Measurements from ENCODE around the gene ZNF500.
"Not testable (repeated sequence)": the region's sequence is repeated elsewhere in the genome, so short reads cannot be mapped to it uniquely, and the experiment has no call there.

Gene ZNF500

DNA sequence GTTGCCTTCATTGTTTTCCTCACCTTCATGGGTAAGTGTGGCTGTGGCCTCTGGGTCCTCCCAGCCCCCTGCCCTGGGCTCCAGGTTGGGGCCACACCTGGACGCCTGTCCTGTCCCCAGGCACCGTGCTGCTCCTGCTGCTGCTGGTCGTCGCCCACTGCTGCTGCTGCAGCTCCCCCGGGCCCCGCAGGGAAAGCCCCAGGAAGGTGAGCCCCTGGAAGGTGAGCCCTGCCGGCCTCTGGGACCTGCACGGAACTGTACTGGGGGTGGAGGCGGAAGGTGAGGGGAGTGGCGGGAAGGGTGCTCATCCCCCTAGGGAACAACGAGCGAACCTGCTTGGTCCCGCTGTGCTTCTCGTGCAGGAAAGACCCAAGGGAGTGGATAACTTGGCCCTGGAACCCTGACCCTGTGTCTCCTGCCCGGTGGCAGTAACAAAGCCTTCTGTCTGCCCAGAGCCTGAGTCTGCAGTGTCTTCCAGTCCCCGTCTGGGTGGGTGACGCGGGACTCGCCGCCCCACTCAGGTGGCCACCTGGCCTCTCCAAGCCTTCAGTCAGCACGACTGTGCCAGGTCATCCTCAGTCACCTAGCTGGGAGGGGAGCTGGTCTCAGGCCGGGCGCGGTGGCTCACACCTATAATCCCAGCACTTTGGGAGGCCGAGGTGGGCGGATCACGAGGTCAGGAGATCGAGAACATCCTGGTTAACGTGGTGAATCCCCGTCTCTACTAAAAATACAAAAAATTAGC is 29.0 kb upstream of the ZNF500 start:
- no peak for DNase-seq

DNA sequence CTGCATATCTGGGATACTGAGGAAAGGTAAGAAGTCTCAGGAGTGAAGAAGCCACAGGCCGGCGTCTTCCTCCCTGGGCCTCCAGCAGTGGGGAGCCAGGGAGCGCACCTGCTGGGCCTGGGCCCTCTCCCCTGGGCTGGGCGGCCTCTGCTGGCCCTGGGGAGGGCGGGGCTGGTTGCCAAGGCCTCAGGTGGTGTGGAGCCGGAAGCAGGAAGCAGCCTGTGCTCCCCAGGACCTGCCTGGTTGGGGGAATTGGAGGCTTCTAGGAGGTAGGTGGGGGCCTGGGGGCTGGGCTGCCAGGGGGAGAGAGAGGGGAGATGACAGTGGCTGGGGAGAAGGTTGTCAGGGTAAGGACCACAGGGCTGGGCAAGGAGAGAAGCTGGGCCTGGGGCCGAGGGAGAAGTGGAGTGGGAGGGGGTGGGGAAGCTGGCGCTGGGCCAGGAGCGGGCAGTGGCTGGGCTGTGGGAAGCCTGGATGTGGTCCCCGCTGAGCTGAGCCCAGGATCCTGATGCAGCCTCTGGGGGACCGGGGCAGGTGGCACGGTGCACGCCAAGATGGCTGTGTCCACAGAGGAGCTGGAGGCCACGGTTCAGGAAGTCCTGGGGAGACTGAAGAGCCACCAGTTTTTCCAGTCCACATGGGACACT is 28.3 kb upstream of the ZNF500 start, which contains the start of gene SMIM22:
Gene SMIM22, plus strand, starts transcription at position 189 of the 647 bp plus-strand sequence. Its CDS starts 366 bp downstream, at position 555.
- no peak for DNase-seq

DNA sequence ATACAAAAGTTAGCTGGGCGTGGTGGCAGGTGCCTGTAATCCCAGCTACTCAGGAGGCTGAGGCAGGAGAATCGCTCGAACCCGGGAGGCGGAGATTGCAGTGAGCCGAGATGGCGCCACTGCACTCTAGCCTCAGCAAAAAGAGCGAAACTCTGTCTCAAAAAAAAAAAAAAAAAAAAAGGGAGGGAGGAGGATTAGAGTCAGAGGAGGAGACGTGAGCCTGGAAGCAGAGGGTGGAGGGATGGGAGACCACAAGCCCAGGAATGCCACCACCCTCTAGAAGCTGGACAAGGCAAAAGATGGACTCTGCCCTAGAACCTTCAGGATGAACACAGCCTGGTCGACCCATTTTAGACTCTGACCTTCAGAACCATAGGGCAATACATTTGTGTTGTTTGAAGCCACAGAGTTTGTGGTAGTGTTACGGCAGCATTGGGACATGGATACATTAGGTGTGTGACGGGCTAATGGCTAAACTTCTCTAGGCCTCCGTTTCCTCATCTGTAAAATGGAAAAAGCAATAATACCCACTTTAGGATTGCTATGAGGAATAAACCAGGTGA is 26.1 kb upstream of the ZNF500 start:
- no peak for DNase-seq

- DNase-seq, result peak; percentile 33 to 44 (median 39)
Observed at GRCh38 chr16:4790871-4791270, 23.9 kb upstream of the ZNF500 start.

DNA sequence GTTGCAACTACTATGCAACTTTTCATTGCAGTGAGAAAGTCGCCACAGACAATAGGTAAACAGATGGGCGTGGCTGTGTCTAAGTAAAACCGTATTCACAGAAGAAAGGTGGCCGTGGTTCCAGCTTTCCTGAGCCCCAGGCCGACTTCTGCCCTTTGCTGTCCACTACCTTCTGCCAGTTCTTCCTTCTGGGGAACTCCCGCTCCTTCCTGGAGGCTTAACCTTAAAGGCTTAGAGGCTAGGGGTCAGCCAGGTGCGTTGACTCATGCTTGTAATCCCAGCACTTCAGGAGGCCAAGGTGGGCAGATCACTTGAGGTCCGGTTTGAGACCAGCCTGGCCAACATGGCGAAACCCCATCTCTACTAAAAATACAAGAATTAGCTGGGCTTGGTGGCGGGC is 23.3 kb upstream of the ZNF500 start:
- no peak for DNase-seq

GRCh38 chr16:4788910-4789309 is 21.9 kb upstream of the ZNF500 start:
- no peak for DNase-seq

DNA sequence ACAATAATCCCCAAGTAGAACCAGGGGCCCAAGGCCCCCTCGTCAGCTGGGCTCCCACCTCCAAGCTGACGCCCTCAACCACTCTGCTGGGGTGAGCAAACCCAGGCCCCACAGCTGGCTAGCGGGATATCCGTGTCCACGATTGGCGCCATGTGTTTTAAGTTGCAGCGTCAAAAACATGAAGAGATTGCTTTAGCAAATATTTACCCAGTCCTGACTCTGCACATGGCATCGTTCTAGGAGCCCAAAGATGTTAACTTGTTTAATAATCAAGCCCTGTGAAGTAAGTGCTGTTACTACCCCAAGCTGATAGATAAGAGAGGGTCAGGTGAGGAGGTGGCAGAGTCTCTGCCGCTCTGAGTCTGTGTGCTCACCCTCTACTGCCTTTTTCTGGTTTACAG is 21.5 kb upstream of the ZNF500 start:
- DNase-seq, result no peak

DNA sequence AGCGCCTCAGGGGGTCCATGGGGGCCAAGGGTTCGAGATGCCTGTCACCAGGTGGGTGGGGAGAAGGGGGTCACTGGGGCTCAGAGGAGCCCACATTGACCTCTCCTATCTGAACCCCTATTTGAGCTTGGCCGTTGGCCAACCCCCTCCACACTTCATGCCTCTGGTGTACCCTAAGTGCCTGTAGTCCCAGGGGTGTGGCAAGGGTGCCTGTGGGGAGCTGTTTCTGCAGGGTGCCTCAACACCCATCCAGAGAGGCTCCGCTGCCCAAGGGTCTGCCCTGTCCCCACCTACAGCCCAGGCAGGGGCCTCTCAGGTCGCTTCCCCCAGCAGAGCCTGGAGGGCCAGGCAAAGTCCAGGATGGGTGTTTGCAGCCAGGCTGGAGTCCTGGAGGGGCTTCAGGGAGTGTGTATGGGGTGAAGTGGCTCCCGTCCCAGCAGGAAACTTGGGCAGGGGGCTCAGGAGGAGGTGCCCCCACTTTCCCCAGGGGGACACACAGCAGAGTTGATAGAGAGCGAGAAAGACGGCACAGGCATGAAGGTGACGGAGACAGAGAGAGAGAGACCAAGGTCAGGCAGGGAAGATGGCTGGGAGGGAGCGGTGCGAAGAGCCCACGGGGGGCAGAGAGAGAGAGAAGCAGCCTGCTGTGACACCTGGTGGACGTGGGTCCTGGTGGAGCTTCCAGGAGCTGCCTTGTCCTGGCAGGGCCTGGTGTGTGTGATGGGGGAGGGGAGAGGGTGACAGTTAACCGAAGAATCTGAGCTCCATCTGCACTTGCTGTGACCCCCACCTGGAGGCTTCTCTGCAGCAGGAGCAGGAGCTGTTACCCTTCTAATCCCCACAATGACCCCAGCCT is 20.9 kb upstream of the ZNF500 start, which contains the start of gene SEPTIN12:
Gene SEPTIN12, minus strand, starts transcription at position 719 of the 856 bp plus-strand sequence. Its CDS starts 700 bp downstream, at position 19.
- no peak for DNase-seq

- no peak for DNase-seq
Observed at GRCh38 chr16:4787068-4787467, 20.1 kb upstream of the ZNF500 start.

DNA sequence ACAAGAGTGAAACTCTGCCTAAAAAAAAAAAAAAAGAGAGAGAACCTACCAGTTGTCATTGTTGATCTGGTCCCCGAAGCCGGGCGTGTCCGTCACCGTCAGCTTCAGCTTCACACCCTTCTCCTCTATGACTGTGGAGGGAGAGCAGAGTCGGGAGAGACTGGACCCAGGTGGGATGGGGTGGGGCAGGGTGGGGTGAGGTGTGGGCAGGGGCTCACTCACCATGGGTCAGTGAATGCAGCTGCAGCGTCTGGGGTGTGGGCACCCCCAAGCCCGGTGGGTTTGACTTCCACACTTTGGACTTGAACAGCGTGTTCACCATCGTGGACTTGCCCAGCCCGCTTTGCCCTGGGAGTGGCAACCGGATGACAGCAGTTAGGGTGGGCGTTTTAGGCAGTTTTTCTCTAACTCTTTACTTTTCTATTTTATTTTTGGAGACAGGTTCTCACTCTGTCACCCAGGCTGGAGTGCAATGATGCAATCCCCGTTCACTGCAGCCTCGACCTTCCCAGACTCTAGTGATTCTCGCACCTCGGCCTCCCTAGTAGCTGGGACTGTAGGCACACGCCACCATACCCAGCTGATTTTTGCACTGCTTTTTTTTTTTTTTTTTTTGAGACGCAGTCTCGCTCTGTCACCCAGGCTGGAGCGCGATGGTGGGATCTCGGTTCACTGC is 18.9 kb upstream of the ZNF500 start:
- DNase-seq, result no peak

GRCh38 chr16:4784444-4784987 is 17.6 kb upstream of the ZNF500 start:
- DNase-seq, result not testable (repeated sequence)

GRCh38 chr16:4783951-4784336 is 17.0 kb upstream of the ZNF500 start:
- DNase-seq, result no peak

GRCh38 chr16:4783251-4783950 is 16.4 kb upstream of the ZNF500 start:
- no peak for DNase-seq

- peak in 1 of 3 donors; percentile 40 for DNase-seq
Observed at GRCh38 chr16:4780235-4780634, 13.3 kb upstream of the ZNF500 start.

DNA sequence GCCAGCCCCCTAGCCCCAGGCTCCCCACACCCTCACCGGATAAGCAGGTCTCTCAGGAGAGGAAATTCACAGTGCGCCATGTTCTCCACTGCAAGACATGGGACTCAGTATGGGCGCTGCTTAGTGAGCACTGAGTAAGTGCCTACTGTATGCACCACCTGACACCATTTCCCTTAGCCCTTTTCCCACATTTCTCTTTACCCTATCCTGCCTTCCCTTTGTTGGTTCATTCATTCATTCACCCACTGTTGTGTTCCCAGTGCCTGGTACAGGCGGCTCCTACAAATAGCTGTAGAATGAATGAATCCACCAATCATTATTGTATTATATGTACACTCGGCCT is 11.1 kb upstream of the ZNF500 start:
- no peak for DNase-seq

GRCh38 chr16:4777339-4778049 is 10.5 kb upstream of the ZNF500 start:
- peak in 1 of 3 donors; percentile 15 for DNase-seq

DNA sequence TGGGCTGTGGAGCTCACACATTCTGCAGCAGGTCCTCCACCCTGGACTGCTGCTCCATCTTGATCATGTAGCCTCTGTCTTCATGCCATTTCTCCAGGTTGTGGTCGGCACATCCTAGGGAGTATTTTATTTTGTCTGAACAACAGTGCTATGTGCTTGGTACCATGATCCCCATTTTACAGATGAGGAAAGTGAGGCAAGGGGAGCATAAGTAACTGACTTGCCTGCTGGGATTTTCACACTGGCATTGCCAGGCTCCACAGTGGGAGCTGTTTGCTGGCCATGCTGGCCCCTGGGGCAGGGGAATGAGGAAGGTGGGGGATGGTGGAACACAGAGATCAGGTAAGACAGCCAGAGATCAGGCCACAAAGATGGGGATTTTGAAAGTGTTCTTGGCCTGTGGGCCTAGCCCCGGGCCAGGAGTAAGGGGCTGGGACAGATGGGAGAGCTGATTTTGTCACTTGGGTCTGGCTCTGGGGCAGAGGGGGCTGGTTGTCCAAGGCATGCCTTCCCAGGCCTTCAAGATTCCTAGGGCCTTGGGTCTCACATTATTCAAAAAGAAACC is 9.3 kb upstream of the ZNF500 start:
- no peak for DNase-seq

- peak in 2 of 3 donors; percentile 17 to 21 for DNase-seq
Observed at GRCh38 chr16:4775005-4775404, 8.0 kb upstream of the ZNF500 start.

- no peak for DNase-seq
Observed at GRCh38 chr16:4772351-4772750, 5.4 kb upstream of the ZNF500 start.

DNA sequence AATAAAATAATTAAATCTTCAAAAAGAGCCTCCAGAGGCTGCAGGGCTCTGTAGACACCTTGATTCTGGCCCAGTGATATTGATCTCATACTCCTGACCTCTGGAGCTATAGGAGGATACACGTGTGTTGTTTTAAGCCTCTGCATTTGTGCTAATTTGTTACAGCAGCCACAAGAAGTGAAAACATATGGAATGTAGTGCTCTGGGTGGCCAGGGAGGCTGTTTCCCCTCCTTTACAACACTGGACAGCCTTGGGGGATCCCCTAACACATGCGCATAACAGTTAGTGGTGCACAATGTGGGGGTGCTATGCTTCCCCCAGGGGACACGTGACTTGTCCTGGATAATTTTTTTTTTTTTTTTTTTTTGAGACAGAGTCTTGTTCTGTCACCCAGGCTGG is 4.7 kb upstream of the ZNF500 start:
- DNase-seq, result peak in 1 of 3 donors; percentile 35

DNA sequence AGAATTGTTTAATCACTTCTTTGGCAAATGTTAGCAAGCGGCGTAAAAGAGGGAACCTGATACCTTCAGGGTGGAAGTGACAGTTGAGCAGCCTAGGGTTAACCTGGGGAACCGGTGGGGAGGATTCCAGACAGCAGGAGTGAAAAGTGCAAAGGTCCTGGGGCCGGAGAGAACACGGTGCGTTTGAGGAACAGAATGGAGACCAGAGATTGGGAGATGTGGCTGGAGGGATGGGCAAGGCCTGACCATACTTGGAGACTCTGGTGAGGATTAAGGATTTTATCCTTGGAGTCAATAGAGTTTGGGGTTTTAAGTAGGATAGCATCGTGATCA is 2.3 kb upstream of the ZNF500 start:
- no peak for DNase-seq
